ENCODE results near the gene CHRND. TPM values are rescaled to one million over a fixed set of nuclear protein-coding genes. Genes with fewer than 3 reads are reported as not detected.
A peak's percentile ranks its signal among the peaks of the same experiment; 100 is the strongest.

Gene CHRND
- total RNA-seq, 3 donors from 2014 or later (not counting 1 experiment from before 2014, with no cell fraction given) = not detected

DNA sequence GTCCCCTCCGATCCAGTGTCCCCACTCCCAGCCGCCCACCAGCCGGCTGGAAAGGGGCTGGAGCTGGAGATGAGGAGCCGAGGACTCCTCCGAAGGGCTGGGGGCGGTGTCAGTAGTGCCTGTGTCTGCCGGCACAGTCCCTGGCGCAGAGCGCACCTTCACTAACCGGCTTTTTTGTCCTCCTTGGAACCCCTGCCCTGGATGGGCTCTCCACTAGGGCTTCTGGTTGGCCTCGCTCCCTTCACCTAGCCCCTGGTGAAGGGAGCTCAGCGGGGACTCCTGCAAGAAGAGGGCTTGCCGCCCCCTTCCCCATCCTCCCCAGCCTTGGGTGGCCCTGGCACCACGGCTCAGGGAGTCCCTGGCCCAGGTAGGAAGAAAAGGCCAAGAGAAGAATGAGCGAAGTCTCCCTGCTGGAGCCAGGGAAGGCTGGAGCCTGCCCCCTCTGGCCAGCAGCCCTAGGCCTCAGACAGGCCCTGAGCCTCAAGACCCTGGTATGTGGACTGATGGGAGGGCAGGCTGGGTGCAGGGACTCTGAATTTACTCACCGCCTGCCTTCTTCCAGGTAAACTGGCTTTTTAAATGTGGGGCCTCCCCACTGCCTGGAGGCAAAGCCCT is 37.8 kb upstream of the CHRND start:
- WGBS (ENCODE audit: insufficient coverage) = 52% methylated on average over 16 of the region's 16 CpGs
- H3K9me3 Mint-ChIP-seq = no peaks in the 10 kb centered on the region
- TF ChIP-seq CTCF (IDR thresholded peaks at IDR 0.05) = no peak
- Histone ChIP-seq H3K9me3 (ENCODE audit: control insufficient read depth, insufficient read depth, low read length) (no peaks in the 10 kb centered on the region), H3K4me1 (ENCODE audit: control insufficient read depth, insufficient read depth, low read length) (peaks cover 6% of the 10 kb centered on the region), H3K27ac (ENCODE audit: low read length) (no peak overlapping the region), H3K27me3 (ENCODE audit: control insufficient read depth, insufficient read depth, low read length) (peaks cover 8% of the 10 kb centered on the region), H3K36me3 (ENCODE audit: control insufficient read depth, insufficient read depth, low read length) (no peaks in the 10 kb centered on the region), H3K4me3 (ENCODE audit: low read length) (no peak overlapping the region)
- no peak overlapping the region for H3K4me3 Mint-ChIP-seq
- intact Hi-C loops (cut with micrococcal nuclease) = no loop called here
- DNase-seq (no peak), ATAC-seq (no peak)
- H3K4me1 Mint-ChIP-seq = peaks cover 4 to 5% of the 10 kb centered on the region in 2 donors
- peaks cover 28 to 35% of the 10 kb centered on the region in 2 donors for H3K27me3 Mint-ChIP-seq (ENCODE audit: low read depth in 2 of 2)
- no peaks in the 10 kb centered on the region for H3K36me3 Mint-ChIP-seq
- H3K27ac Mint-ChIP-seq = no peak overlapping the region

DNA sequence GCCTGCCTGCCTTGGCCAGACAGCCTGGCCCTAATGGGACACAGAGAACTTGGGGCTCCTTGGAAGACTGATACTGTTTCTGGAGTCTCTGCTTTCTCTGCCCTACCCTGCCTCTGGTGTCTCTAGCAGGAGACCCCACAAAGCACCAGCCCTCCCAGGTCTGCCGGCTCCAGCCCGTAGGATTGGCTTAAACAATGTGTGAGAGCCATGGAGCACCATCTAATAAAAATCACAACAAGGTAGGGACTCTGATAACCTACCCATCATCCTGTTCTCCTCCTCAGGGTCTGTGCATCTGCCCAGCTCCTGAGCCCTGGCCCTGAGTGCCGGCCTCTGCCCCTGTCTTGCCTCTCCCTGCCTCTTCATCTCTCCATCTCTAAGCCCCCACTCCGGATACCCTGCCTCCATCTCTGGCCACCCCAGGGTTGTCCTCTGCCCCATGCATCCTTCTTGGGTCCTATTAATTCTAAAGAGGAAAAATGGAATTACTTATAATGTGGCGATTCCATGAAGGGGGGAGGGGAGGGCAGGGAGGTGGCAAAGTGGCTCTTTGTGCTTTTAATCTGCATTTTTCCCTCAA is 37.1 kb upstream of the CHRND start:
- H3K4me1 Mint-ChIP-seq = peaks cover 4 to 5% of the 10 kb centered on the region in 2 donors
- no peak overlapping the region for H3K27ac ChIP-seq (ENCODE audit: low read length)
- no peak for DNase-seq
- no peaks in the 10 kb centered on the region for H3K9me3 Mint-ChIP-seq
- no peaks in the 10 kb centered on the region for H3K36me3 Mint-ChIP-seq
- peaks cover 6% of the 10 kb centered on the region for H3K4me1 ChIP-seq (ENCODE audit: control insufficient read depth, insufficient read depth, low read length)
- no peaks in the 10 kb centered on the region for H3K36me3 ChIP-seq (ENCODE audit: control insufficient read depth, insufficient read depth, low read length)
- intact Hi-C loops (cut with micrococcal nuclease) = no loop called here
- H3K27ac Mint-ChIP-seq = no peak overlapping the region
- no peak for ATAC-seq
- H3K4me3 Mint-ChIP-seq = peak overlapping the region; percentile 31
- H3K27me3 ChIP-seq (ENCODE audit: control insufficient read depth, insufficient read depth, low read length) = peaks cover 8% of the 10 kb centered on the region
- H3K4me3 ChIP-seq (ENCODE audit: low read length) = no peak overlapping the region
- peaks cover 28 to 33% of the 10 kb centered on the region in 2 donors for H3K27me3 Mint-ChIP-seq (ENCODE audit: low read depth in 2 of 2)
- WGBS (ENCODE audit: insufficient coverage) = 91% methylated on average over 4 of the region's 5 CpGs
- TF ChIP-seq CTCF (IDR thresholded peaks at IDR 0.05) = no peak
- no peaks in the 10 kb centered on the region for H3K9me3 ChIP-seq (ENCODE audit: control insufficient read depth, insufficient read depth, low read length)

- H3K27me3 ChIP-seq (ENCODE audit: control insufficient read depth, insufficient read depth, low read length) = peaks cover 6% of the 10 kb centered on the region
- no peaks in the 10 kb centered on the region for H3K36me3 ChIP-seq (ENCODE audit: control insufficient read depth, insufficient read depth, low read length)
- Mint-ChIP-seq H3K27ac (no peak overlapping the region), H3K9me3 (no peaks in the 10 kb centered on the region), H3K4me1 (peaks cover 4 to 5% of the 10 kb centered on the region in 2 donors), H3K36me3 (no peaks in the 10 kb centered on the region), H3K27me3 (ENCODE audit: low read depth in 2 of 2) (peaks cover 28 to 33% of the 10 kb centered on the region in 2 donors), H3K4me3 (no peak overlapping the region)
- no peak for ATAC-seq
- H3K27ac ChIP-seq (ENCODE audit: low read length) = no peak overlapping the region
- intact Hi-C loops (cut with micrococcal nuclease) = no loop called here
- H3K4me3 ChIP-seq (ENCODE audit: low read length) = no peak overlapping the region
- peaks cover 6% of the 10 kb centered on the region for H3K4me1 ChIP-seq (ENCODE audit: control insufficient read depth, insufficient read depth, low read length)
- DNase-seq = no peak
- no peak for TF ChIP-seq CTCF (IDR thresholded peaks at IDR 0.05)
- no peaks in the 10 kb centered on the region for H3K9me3 ChIP-seq (ENCODE audit: control insufficient read depth, insufficient read depth, low read length)
- 77% methylated on average over 8 of the region's 9 CpGs for WGBS (ENCODE audit: insufficient coverage)
Observed at GRCh38 chr2:232489516-232490220, 36.3 kb upstream of the CHRND start.
